Stimulated activated CD8-positive, alpha-beta memory T cell treated with anti-CD3 and anti-CD28 coated beads, Interleukin-4, amount 100 ng/mL, for 24 hours (primary cell): Measurements from ENCODE around the gene NMNAT1.
"Not testable (repeated sequence)": the region's sequence is repeated elsewhere in the genome, so short reads cannot be mapped to it uniquely, and the experiment has no call there.

Experiments
- DNase-seq: peaks from one replicate; pipeline ENCODE4 v3.0.0-alpha.2; 2020; ENCODE audit warnings: low read depth

Gene NMNAT1

GRCh38 chr1:10020086-10020485 lies 76.8 kb downstream of the NMNAT1 start:
- no peak for DNase-seq

DNA sequence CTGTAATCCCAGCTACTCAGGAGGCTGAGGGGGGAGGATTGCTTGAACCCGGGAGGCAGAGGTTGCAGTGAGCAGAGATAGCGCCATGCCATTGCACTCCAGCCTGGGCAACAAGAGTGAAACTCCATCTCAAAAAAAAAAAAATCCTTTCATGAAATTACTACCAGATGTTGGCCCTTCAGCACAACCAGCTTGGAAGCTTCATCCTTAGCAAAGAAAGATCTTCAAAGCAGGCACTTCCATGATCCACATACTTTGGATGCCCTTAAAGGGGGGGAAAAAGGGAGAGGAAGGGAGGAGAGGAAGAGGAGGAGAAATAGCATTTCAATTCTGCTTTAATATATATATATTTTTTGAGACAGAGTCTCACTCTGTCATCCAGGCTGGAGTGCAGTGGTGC lies 77.4 kb downstream of the NMNAT1 start:
- not testable (repeated sequence) for DNase-seq

DNA sequence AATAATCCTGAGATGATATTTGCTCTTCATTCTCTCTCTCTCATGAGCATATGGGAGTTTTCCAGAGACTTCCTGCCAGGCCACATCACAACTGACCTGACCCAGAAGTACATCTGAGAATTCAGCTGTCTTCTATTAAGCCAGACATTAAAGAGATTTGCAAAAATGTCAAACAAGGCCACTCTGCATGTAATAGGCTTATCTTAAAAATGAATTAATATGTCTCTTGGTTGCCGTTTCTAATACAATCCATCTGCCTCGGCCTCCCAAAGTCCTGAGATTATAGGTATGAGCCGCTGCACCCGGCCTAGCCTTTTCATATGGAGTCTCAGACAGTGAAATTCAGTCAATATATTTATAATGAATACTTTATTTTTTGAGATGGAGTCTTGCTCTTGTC lies 78.7 kb downstream of the NMNAT1 start:
- DNase-seq = not testable (repeated sequence)

DNA sequence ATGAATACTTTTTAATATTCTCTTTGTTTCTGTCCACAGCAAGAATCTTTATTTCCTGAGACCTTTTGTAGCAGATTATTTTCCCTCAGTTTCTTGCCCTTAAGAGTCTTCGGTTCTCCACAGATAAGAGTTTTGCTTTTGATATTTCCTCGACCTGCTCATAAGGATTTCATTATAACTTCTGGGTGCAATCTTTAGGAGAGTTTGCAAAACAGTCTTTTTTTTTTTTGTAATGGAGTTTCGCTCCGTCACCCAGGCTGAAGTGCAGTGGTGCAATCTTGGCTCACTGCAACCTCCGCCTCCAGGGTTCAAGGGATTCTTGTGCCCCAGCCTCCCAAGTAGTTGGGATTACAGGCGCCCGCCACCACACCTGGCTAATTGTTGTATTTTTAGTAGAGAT lies 79.4 kb downstream of the NMNAT1 start:
- no peak for DNase-seq

DNA sequence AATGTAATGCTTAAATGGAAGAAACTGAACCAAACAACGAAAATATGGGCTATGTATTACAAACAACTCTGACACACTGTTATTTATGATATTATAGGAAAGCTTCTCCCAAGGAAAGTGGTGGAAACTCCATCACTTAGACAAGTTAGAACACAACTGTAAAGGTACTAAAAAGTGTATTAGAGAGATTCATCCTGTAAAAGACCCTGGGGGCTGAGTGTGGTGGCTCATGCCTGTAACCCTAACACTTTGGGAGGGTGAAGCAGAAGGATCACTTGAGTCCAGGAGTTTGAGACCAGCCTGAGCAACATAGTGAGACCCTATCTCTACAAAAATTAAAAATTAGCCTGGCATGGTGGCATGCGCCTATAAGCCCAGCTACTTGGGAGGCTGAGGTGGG lies 82.1 kb downstream of the NMNAT1 start:
- no peak for DNase-seq

DNA sequence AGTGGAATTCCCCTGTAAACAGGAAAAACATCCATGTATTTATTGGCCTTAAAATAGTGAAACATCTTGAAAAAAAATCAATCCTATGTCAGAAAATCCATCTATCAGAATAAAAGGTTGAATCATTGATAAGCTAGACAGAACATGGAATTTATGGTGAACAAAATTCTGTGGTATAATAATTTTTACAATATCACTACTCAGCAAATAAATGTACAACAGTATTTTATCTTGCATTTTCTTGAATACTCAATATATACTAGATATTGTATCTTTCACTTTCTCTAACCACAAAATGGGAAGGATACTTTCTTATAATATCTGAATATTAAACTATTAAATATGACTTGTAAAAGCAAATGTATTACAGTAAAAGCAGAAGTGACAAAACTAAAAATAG lies 83.8 kb downstream of the NMNAT1 start:
- DNase-seq = no peak

DNA sequence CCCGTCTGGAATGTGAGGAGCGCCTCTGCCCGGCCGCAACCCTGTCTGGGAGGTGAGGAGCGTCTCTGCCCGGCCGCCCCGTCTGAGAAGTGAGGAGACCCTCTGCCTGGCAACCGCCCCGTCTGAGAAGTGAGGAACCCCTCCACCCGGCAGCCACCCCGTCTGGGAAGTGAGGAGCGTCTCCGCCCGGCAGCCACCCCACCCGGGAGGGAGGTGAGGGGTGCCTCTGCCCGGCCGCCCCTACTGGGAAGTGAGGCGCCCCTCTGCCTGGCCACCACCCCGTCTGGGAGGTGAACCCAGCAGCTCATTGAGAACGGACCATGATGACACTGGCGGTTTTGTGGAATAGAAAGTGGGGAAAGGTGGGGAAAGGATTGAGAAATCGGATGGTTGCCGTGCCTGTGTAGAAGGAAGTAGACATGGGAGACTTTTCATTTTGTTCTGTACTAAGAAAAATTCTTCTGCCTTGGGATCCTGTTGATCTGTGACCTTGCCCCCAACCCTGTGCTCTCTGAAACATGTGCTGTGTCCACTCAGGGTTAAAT lies 85.8 kb downstream of the NMNAT1 start:
- not testable (repeated sequence) for DNase-seq

- DNase-seq = no peak
Observed at GRCh38 chr1:10031461-10031860, 88.2 kb downstream of the NMNAT1 start.

GRCh38 chr1:10032590-10033358 lies 89.5 kb downstream of the NMNAT1 start, which contains the start of gene UBE4B:
Gene UBE4B (plus strand): TSS chr1:10032958. CDS start chr1:10033671, 713 bp downstream.
- peak; percentile 97 for DNase-seq

DNA sequence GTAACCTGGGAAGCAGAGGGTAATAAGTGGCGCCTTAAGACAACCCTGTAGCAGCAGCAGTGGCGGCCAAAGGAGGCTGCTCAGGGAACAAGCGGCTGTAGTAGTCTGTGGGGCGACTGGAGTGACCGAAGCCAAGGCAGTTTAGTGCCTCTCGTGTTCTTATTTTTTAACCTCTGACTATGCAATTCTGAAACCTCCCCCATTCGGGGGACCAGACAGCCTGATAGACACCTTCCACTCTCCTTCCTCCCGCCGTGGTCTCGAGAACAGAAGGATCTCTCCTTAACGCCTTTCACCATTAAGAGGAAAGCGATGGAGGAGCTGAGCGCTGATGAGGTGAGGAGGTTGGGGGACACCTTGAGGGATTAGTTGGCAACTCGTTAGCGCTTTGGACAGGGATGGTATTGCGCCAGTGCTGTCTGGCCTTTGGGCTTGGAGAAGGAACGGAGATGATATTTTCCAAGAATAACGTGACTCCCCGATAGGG lies 90.1 kb downstream of the NMNAT1 start:
- DNase-seq = no peak
